ENCODE measurements around the gene C1GALT1C1. TPM values are rescaled to one million over a fixed set of nuclear protein-coding genes. Genes with fewer than 3 reads are reported as not detected.

Gene C1GALT1C1
- total RNA-seq, 2 experiments from 2014 or later: 12.3 to 13.3 TPM

GRCh38 chrX:120625371-120625770 is 4.5 kb downstream of the C1GALT1C1 start:
- Mint-ChIP-seq H3K4me3 (no peak overlapping the region), H3K27me3 (no peaks in the 10 kb centered on the region), H3K9me3 (no peaks in the 10 kb centered on the region), H3K27ac (no peak overlapping the region), H3K36me3 (peaks cover 9% of the 10 kb centered on the region), H3K4me1 (peaks cover 11% of the 10 kb centered on the region)
- DNase-seq: no peak

- no peak for DNase-seq
- Mint-ChIP-seq H3K9me3 (peaks cover 1% of the 10 kb centered on the region), H3K4me3 (no peak overlapping the region), H3K4me1 (peaks cover 4% of the 10 kb centered on the region), H3K36me3 (peaks cover 14% of the 10 kb centered on the region), H3K27ac (no peak overlapping the region), H3K27me3 (no peaks in the 10 kb centered on the region)
Measured at GRCh38 chrX:120617996-120618630, 11.7 kb downstream of the C1GALT1C1 start.

DNA sequence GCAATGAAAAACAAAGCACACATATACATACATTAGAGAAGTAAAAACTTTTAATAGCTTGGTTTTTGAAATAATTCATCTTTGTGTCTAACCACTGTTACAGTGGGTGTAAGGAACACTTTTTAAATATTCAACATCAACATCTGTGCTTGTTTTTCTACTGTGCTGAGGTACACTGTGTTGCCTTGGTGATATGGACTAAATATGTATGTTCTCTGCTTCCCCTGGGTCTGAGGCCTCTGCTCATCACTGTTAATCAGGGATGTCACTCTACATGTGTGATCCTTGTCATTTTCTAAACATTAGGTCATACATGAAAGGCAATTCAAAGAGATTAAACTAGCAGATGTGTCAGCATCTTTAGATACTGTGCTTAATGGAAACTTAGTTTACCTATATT is 15.0 kb downstream of the C1GALT1C1 start:
- Mint-ChIP-seq H3K27me3 (no peaks in the 10 kb centered on the region), H3K9me3 (peaks cover 1% of the 10 kb centered on the region), H3K36me3 (peaks cover 10% of the 10 kb centered on the region), H3K27ac (no peak overlapping the region), H3K4me1 (peaks cover 4% of the 10 kb centered on the region), H3K4me3 (no peak overlapping the region)
- no peak for DNase-seq

DNA sequence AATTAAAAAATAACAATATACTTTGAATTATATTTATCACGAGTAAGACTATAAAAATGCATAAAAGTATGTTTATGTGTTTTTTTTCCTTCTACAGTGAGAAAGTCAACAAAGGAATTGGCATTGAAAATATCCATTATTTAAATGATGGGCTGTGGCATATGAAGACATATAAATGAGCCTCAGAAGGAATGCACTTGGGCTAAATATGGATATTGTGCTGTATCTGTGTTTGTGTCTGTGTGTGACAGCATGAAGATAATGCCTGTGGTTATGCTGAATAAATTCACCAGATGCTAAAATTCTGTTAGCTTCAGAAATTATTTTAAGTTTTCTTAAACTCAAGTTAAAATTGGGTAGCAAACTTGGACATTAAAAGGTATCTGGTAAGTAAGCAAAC is 17.8 kb downstream of the C1GALT1C1 start:
- Mint-ChIP-seq H3K27ac (no peak overlapping the region), H3K27me3 (no peaks in the 10 kb centered on the region), H3K4me1 (no peaks in the 10 kb centered on the region), H3K4me3 (no peak overlapping the region), H3K36me3 (peaks cover 8% of the 10 kb centered on the region), H3K9me3 (no peaks in the 10 kb centered on the region)
- no peak for DNase-seq

- H3K9me3 Mint-ChIP-seq: no peaks in the 10 kb centered on the region
- H3K27ac Mint-ChIP-seq: peak overlapping the region; percentile 98
- no peaks in the 10 kb centered on the region for H3K27me3 Mint-ChIP-seq
- no peaks in the 10 kb centered on the region for H3K4me1 Mint-ChIP-seq
- H3K4me3 Mint-ChIP-seq: peak overlapping the region; percentile 96
- DNase-seq: peak; percentile 4
- H3K36me3 Mint-ChIP-seq: peaks cover 5% of the 10 kb centered on the region
Measured at GRCh38 chrX:120604361-120604782, 25.5 kb downstream of the C1GALT1C1 start.

- Mint-ChIP-seq H3K27me3 (no peaks in the 10 kb centered on the region), H3K4me1 (no peaks in the 10 kb centered on the region), H3K4me3 (peak within 1 kb of the TSS; percentile 96), H3K36me3 (peaks cover 5% of the 10 kb centered on the region), H3K27ac (peak within 1 kb of the TSS; percentile 98), H3K9me3 (no peaks in the 10 kb centered on the region)
- DNase-seq: peak; percentile 77
Measured at GRCh38 chrX:120603707-120604360, 26.0 kb downstream of the C1GALT1C1 start, which contains the start of gene MCTS1. TSS of gene MCTS1 (plus strand) at chrX:120604101. CDS start at chrX:120604237, 136 bp downstream.

- H3K4me3 Mint-ChIP-seq: no peak overlapping the region
- H3K27ac Mint-ChIP-seq: no peak overlapping the region
- DNase-seq: no peak
- H3K27me3 Mint-ChIP-seq: peaks cover 3% of the 10 kb centered on the region
- H3K36me3 Mint-ChIP-seq: no peaks in the 10 kb centered on the region
- peaks cover 2% of the 10 kb centered on the region for H3K9me3 Mint-ChIP-seq
- no peaks in the 10 kb centered on the region for H3K4me1 Mint-ChIP-seq
Measured at GRCh38 chrX:120585702-120586101, 44.2 kb downstream of the C1GALT1C1 start.

Other genes with a start within 250 kb of the C1GALT1C1 start
- gene LAMP2, start 160.8 kb downstream of the C1GALT1C1 start, total RNA-seq: 10 to 100 TPM; 30.3 to 31.4 TPM
- 10 to 100 TPM; 32.7 to 32.9 TPM for gene CUL4B, start 69.1 kb downstream of the C1GALT1C1 start, total RNA-seq
- 10 to 100 TPM; 73.8 to 75.4 TPM for gene MCTS1, start 26.0 kb downstream of the C1GALT1C1 start, total RNA-seq
- gene CT47B1, start 245.8 kb upstream of the C1GALT1C1 start, total RNA-seq: not detected